ENCODE measurements around the gene EML2.

Gene EML2

DNA sequence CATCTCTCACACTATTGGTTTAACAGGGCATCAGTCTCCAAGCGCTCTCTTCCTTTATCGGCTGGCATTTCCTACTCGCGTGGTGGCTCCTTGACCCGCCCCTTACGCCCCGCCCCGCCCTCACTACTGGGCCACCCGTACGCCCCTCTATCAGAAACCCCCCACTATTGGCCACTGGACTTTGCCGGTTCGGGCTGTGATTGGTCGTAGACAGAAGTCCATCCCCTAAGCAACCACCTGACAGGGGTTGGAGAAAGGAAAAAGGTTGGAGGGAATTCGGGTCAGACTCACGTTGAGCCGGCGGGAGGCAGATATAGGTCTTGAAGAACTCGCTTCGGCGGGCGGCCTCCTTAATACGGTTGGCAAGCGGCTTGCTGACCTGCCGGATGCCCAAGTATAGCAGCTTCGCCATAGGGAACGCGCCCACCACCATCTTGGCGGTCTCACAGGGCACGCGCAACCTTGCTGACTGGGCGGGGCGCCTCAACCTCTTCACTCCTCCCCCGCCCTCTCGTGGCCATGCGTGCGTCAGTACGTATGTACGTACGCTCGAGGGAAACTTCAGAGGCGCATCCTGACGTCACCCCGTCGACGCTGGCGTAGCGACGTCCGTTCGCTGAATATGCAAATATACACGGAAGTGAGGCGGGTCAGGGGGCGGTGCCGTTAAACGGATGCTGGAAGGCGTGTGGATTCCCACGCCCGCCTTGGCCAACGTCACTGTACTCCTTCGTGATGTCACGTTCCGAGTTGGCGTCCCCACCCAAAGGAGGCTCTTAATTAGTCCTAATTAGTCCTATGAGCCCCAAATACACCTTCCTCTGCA, 54.7 kb downstream of the EML2 start, which contains the start of gene OPA3:
Gene OPA3 (minus strand): TSS at position 471 of the 826 bp plus-strand sequence. CDS start 38 bp downstream, at position 433.
- H3K9ac ChIP-seq = peak within 1 kb of the TSS; percentile 78
- H3K4me2 ChIP-seq (ENCODE audit: low read length) = peak within 1 kb of the TSS; percentile 100
- peaks cover 13% of the 10 kb centered on the region for H3K4me1 ChIP-seq
- peak within 1 kb of the TSS; percentile 100 for H3K4me3 ChIP-seq (ENCODE audit: low read depth, low read length)
- no peaks in the 10 kb centered on the region for H3K9me3 ChIP-seq (ENCODE audit: control insufficient read depth, low read length)
- H2AFZ ChIP-seq = peak within 1 kb of the TSS; percentile 94
- peaks cover 16% of the 10 kb centered on the region for H3K79me2 ChIP-seq
- TF ChIP-seq, protein P1, sequence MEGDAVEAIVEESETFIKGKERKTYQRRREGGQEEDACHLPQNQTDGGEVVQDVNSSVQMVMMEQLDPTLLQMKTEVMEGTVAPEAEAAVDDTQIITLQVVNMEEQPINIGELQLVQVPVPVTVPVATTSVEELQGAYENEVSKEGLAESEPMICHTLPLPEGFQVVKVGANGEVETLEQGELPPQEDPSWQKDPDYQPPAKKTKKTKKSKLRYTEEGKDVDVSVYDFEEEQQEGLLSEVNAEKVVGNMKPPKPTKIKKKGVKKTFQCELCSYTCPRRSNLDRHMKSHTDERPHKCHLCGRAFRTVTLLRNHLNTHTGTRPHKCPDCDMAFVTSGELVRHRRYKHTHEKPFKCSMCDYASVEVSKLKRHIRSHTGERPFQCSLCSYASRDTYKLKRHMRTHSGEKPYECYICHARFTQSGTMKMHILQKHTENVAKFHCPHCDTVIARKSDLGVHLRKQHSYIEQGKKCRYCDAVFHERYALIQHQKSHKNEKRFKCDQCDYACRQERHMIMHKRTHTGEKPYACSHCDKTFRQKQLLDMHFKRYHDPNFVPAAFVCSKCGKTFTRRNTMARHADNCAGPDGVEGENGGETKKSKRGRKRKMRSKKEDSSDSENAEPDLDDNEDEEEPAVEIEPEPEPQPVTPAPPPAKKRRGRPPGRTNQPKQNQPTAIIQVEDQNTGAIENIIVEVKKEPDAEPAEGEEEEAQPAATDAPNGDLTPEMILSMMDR (IDR thresholded peaks at IDR 0.05) = peak; percentile 21
- H3K27ac ChIP-seq = peak within 1 kb of the TSS; percentile 98
- H3K36me3 ChIP-seq (ENCODE audit: control insufficient read depth, insufficient read depth, low read length) = no peaks in the 10 kb centered on the region
- no peaks in the 10 kb centered on the region for H3K27me3 ChIP-seq (ENCODE audit: control insufficient read depth, insufficient read depth, low read length)

- H3K4me1 ChIP-seq = peaks cover 35% of the 10 kb centered on the region
- TF ChIP-seq, protein P1 (IDR thresholded peaks at IDR 0.05) = no peak
- H3K27ac ChIP-seq = peak overlapping the region; percentile 98
Measured at GRCh38 chr19:45581576-45581975, 57.6 kb downstream of the EML2 start.

DNA sequence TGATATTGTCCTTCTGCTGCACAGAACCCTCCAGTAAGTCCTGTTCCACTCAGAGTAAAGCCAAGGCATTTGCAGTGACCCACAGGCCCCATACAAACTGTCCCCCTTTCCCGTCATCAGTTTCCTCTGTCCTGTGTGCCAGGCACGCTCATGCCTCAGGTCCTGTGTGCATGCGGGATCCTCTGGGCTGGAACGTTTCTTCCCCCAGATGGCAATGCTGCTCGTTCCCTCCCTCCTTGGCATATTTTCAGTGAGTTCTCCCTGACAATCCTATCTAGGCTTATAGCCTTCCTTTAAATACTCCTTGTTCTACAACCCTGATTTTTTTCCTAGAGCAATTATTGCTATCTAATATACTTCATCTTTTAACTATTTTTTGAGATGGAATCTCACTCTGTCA, 60.3 kb downstream of the EML2 start:
- H3K4me3 ChIP-seq (ENCODE audit: low read depth, low read length) = peak overlapping the region; percentile 6
- H3K4me1 ChIP-seq = peaks cover 47% of the 10 kb centered on the region
- TF ChIP-seq, protein P1 (IDR thresholded peaks at IDR 0.05) = no peak
- H3K79me2 ChIP-seq = peaks cover 23% of the 10 kb centered on the region
- H2AFZ ChIP-seq = no peak overlapping the region
- H3K4me2 ChIP-seq (ENCODE audit: low read length) = peak overlapping the region; percentile 34
- H3K27me3 ChIP-seq (ENCODE audit: control insufficient read depth, insufficient read depth, low read length) = no peaks in the 10 kb centered on the region
- H3K36me3 ChIP-seq (ENCODE audit: control insufficient read depth, insufficient read depth, low read length) = no peaks in the 10 kb centered on the region
- H3K9me3 ChIP-seq (ENCODE audit: control insufficient read depth, low read length) = no peaks in the 10 kb centered on the region
- H3K27ac ChIP-seq = peak overlapping the region; percentile 97
- H3K9ac ChIP-seq = no peak overlapping the region

More at GRCh38 chr19:45581576-45581975, 57.6 kb downstream of the EML2 start:
- H3K4me3 ChIP-seq (ENCODE audit: low read depth, low read length) = peak overlapping the region; percentile 9
- no peak overlapping the region for H3K9ac ChIP-seq
- H3K36me3 ChIP-seq (ENCODE audit: control insufficient read depth, insufficient read depth, low read length) = no peaks in the 10 kb centered on the region
- H3K27me3 ChIP-seq (ENCODE audit: control insufficient read depth, insufficient read depth, low read length) = no peaks in the 10 kb centered on the region
- peak overlapping the region; percentile 36 for H2AFZ ChIP-seq
- H3K4me2 ChIP-seq (ENCODE audit: low read length) = no peak overlapping the region
- H3K9me3 ChIP-seq (ENCODE audit: control insufficient read depth, low read length) = no peaks in the 10 kb centered on the region
- peaks cover 16% of the 10 kb centered on the region for H3K79me2 ChIP-seq

DNA sequence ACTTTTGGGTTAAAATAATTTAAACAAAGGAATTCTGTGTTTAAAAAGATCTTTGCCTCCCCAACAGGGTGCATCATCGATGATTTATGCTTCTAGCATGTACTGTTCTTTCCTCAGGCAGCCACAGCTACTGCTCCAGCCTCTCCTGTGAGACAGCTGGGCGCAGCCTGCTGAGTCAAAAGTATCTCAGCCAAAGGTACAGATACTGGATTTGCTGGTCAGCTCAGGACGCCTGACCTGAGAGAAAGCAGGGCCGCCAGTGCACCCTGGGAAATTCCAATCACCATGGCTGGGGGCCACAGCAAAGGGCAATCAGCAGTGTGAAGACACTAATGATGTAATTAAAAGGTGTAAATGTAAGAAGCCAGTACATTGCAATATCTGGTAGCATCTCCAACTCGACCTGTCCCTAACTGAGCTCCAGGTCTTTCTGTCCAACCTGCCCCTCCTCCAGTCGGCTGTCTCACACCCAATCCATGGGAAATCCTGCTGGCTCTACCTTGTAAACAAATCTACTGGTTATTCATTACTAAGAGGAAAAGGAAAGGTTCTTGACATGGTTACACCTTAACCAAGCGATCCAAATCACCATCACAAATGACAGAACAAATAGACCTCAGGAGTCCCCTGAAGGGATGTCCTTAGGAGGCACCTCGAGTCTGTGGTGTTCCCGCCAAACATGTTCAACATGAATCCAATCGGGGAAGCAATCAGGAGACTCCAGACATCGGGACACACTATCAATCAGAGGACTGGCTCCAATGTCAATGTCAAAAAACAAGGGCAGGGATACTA, 61.9 kb downstream of the EML2 start:
- Histone ChIP-seq H3K9ac (no peak overlapping the region), H3K27ac (peak overlapping the region; percentile 97)

More for the DNA sequence above, 61.9 kb downstream of the EML2 start:
- H3K4me2 ChIP-seq (ENCODE audit: low read length) = peak overlapping the region; percentile 43
- H2AFZ ChIP-seq = peak overlapping the region; percentile 44
- H3K4me3 ChIP-seq (ENCODE audit: low read depth, low read length) = peak overlapping the region; percentile 8
- no peaks in the 10 kb centered on the region for H3K9me3 ChIP-seq (ENCODE audit: control insufficient read depth, low read length)
- TF ChIP-seq, protein P1 (IDR thresholded peaks at IDR 0.05) = no peak
- no peaks in the 10 kb centered on the region for H3K36me3 ChIP-seq (ENCODE audit: control insufficient read depth, insufficient read depth, low read length)
- no peaks in the 10 kb centered on the region for H3K27me3 ChIP-seq (ENCODE audit: control insufficient read depth, insufficient read depth, low read length)
- peaks cover 45% of the 10 kb centered on the region for H3K4me1 ChIP-seq
- H3K79me2 ChIP-seq = peaks cover 19% of the 10 kb centered on the region
